Fibroblast of villous mesenchyme (primary cell): ENCODE measurements around the gene FAM78A. TPM values are rescaled to one million over a fixed set of nuclear protein-coding genes. Genes with fewer than 3 reads are reported as not detected.

ENCODE experiments used
- DNase-seq: peaks from one replicate; pipeline ENCODE4 v3.0.0-alpha.2; 2010; ENCODE audit warnings: low read depth
- H3K4me3 ChIP-seq: 2 replicates; pipeline ENCODE4 v1.5.1; 2011; ENCODE audit warnings: low read depth, mild to moderate bottlenecking, low read length
- total RNA-seq: library from RNA; depleted of rRNA; stranded (reverse); fragments of >200 nt; gene quantifications from 2 replicates; pipeline ENCODE4 v1.2.3, GENCODE V29; 2012
- TF ChIP-seq, protein P1 (sequence below): IDR thresholded peaks from 2 replicates; pipeline ENCODE4 v1.5.1; 2012; ENCODE audit warnings: low read depth, mild to moderate bottlenecking, low read length; ENCODE audit not compliant: insufficient read depth

Gene FAM78A
- total RNA-seq, 1 donor: 0.43 TPM

DNA sequence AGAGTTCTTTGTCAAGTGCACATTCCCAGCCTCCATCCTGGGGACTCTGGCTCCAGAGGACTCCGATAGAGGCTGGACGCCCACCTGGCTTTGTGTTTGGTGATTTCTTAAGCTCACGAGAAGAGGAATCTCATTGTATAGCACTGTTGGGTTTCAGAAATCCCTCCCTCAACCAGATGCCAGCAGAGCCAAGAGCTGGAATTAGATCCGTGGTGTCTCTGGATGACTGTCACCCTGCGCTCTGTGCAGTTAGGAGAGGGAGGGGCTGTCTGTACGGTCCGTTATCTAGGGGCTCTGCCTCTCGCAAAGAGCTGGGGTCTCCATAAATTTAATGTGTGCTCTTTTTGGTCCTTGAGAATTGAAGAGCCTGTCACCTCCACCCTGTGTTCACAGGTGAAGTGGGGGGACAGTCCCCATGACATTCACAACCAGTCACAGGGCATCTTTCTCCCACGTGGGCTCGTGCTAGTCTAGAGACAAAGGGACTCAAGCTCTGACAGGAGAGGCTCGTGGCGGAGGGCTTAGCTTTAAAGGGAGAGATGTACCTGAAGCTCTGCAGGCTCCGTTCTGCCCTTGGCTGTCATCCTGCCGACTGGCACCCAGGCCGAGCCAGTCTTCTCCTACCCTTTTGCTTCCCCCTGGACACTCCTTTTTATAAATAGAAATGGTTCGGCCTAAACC lies 41.4 kb downstream of the FAM78A start:
- H3K4me3 ChIP-seq: no peak overlapping the region
- DNase-seq: no peak
- TF ChIP-seq, protein P1, sequence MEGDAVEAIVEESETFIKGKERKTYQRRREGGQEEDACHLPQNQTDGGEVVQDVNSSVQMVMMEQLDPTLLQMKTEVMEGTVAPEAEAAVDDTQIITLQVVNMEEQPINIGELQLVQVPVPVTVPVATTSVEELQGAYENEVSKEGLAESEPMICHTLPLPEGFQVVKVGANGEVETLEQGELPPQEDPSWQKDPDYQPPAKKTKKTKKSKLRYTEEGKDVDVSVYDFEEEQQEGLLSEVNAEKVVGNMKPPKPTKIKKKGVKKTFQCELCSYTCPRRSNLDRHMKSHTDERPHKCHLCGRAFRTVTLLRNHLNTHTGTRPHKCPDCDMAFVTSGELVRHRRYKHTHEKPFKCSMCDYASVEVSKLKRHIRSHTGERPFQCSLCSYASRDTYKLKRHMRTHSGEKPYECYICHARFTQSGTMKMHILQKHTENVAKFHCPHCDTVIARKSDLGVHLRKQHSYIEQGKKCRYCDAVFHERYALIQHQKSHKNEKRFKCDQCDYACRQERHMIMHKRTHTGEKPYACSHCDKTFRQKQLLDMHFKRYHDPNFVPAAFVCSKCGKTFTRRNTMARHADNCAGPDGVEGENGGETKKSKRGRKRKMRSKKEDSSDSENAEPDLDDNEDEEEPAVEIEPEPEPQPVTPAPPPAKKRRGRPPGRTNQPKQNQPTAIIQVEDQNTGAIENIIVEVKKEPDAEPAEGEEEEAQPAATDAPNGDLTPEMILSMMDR: no peak

DNA sequence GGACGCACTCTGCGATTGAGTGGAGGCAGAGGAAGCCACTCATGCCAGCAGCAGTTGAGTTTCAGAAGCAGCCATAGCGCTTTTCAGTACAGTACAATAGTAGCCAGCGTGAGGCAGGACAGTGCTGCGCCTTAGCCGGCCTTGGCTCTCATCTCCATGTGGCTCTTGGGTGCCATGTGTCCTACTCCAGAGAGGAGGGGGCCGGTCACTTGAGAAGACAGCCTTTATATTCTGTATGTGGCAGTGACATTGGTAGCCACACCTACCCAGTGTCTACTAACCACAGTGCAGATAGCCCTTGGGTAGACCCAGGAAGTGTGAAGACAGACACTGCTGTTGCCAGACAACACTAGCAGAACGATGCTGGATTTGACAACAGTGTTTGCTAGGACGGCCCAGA lies 42.3 kb downstream of the FAM78A start:
- H3K4me3 ChIP-seq: no peak overlapping the region
- no peak for DNase-seq
- TF ChIP-seq, protein P1: no peak

DNA sequence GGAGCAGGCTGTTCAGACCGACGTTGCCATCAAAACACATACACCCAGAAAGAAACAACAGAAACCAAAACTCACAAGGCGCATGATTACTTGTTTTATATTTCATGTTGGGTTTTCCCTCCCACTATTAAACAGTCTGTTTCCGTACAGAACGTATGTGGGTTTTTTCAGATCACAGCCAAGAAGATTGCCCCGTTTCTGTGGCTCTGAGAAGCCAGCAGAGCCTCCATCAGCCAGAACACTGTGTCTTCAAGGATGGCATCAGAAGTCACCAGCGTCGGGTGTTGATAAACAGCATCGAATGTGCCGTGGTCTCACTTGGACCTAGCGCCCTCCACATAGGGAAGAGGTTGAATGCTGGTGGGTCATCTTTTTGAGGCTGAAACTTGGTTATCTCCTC lies 42.8 kb downstream of the FAM78A start:
- TF ChIP-seq, protein P1: no peak
- no peak for DNase-seq
- H3K4me3 ChIP-seq: no peak overlapping the region

DNA sequence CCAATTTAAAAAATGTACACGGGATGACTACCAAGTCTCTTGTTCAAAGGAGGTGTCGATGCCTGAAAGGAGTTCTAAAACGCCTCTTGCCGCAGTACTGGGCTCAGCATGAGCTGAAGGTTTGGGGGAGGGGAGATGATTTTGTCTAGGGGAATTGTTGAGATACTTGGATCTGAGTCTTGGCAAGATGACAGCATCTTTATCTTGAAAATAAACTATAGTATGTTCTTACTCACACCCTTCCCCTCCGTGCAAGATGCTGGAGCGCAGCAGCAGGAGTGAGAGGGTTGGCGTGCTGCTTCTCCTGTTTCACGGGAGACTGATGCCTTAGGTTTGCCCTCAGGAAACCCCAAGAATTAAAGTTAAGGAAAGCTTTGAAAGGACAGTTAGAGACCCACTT lies 47.3 kb downstream of the FAM78A start:
- peak; percentile 82 for DNase-seq
- no peak overlapping the region for H3K4me3 ChIP-seq
- TF ChIP-seq, protein P1: no peak

DNA sequence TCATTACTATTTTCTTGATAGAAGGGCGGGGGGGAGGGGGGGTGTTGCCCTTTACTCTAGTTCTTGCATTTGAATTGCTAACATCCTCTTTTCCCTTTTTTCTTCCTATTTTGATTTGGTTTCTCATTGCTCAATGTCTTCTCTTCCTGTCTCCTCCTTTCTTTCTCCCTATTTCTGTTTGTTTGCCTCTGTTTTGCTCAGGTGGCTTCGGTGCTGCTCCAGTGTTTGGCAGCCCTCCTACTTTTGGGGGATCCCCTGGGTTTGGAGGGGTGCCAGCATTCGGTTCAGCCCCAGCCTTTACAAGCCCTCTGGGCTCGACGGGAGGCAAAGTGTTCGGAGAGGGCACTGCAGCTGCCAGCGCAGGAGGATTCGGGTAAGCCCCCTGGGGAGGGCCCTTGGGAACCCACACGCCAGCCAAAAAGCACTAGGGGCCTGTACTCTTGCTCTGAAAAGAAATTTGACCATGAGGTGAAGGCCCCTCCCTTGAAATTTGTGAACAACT lies 48.3 kb downstream of the FAM78A start:
- H3K4me3 ChIP-seq: no peak overlapping the region
- no peak for DNase-seq
- TF ChIP-seq, protein P1: no peak

DNA sequence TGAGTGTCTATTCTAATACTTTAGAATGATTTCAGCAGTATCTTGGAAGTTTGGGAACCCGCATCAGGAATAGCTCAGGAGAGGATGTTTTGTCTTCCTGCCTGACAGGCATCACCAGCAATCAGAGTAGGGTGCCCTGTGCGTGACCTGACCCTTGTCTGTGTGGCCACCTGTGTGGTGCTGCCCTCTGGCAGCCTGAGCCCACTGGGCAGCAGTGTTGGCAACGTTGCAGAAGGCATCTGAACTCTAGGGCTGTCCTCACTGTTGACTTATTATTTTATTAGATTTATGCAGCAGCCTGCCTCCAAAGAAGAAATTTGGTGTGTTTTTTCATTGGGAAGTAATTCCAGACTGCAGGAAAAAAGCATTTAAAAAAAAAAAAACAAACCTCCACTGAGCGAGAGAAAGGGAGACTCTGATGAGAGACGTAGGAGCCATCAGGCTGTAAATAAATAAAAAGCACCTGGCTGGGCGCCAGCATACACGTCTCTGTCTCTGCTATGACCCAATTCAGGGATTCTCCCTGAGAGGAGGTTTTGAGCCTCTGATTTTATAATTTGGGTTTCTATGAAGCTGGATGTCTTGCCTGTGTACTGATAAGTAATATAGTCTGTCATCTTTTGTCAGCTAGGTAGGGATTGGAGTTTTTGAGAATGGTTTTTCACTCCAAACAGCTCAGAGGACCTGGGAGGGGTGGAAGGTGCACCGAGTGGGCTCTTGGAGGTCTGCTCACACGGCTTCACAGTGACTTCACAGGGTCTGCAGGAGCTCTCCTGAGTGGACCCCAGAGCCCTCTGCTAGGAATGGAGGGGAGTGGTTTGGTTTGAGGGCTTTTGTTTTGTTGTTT lies 49.0 kb downstream of the FAM78A start:
- peak; percentile 48 for DNase-seq
- no peak overlapping the region for H3K4me3 ChIP-seq
- TF ChIP-seq, protein P1: no peak
